Measurements from ENCODE around the gene SORCS2.

The SORCS2 gene

GRCh38 chr4:7422151-7422897 is 230.0 kb downstream of the SORCS2 start:
- peak; percentile 17 for DNase-seq

GRCh38 chr4:7422898-7423180 is 230.5 kb downstream of the SORCS2 start:
- no peak for DNase-seq

- no peak for DNase-seq
Observed at GRCh38 chr4:7423391-7423790, 231.1 kb downstream of the SORCS2 start.

GRCh38 chr4:7423801-7424552 is 231.6 kb downstream of the SORCS2 start:
- peak; percentile 50 for DNase-seq

GRCh38 chr4:7424553-7425111 is 232.3 kb downstream of the SORCS2 start:
- DNase-seq = peak; percentile 20

GRCh38 chr4:7425124-7425523 is 232.8 kb downstream of the SORCS2 start:
- peak; percentile 19 for DNase-seq

GRCh38 chr4:7425591-7426468 is 233.5 kb downstream of the SORCS2 start:
- DNase-seq = peak; percentile 18

- DNase-seq = peak; percentile 18
Observed at GRCh38 chr4:7426525-7427171, 234.3 kb downstream of the SORCS2 start.

- peak; percentile 19 for DNase-seq
Observed at GRCh38 chr4:7427361-7427760, 235.0 kb downstream of the SORCS2 start.

- peak; percentile 15 for DNase-seq
Observed at GRCh38 chr4:7427831-7428260, 235.5 kb downstream of the SORCS2 start.

GRCh38 chr4:7428261-7429068 is 236.1 kb downstream of the SORCS2 start:
- peak; percentile 17 for DNase-seq

GRCh38 chr4:7429069-7429416 is 236.7 kb downstream of the SORCS2 start:
- peak; percentile 10 for DNase-seq

- DNase-seq = peak; percentile 13
Observed at GRCh38 chr4:7429601-7430078, 237.3 kb downstream of the SORCS2 start.

- peak; percentile 8 for DNase-seq
Observed at GRCh38 chr4:7430368-7430964, 238.1 kb downstream of the SORCS2 start.

- peak; percentile 27 for DNase-seq
Observed at GRCh38 chr4:7430965-7431695, 238.8 kb downstream of the SORCS2 start.

GRCh38 chr4:7431696-7432530 is 239.6 kb downstream of the SORCS2 start:
- DNase-seq = no peak

- no peak for DNase-seq
Observed at GRCh38 chr4:7432531-7433375, 240.4 kb downstream of the SORCS2 start.

- no peak for DNase-seq
Observed at GRCh38 chr4:7433376-7434140, 241.2 kb downstream of the SORCS2 start.

All from left hindlimb (tissue), 1 donor.